ENCODE measurements around the gene KCTD1. TPM values are rescaled to one million over a fixed set of nuclear protein-coding genes. Genes with fewer than 3 reads are reported as not detected.

The KCTD1 gene
- total and polyA plus RNA-seq, 2 experiments from 2014 or later, result 5.4 to 13.8 TPM

GRCh38 chr18:26493021-26493420 lies 55.3 kb downstream of the KCTD1 start:
- no peaks in the 10 kb centered on the region for H3K4me1 ChIP-seq (ENCODE audit: insufficient read depth)
- H3K9me2 ChIP-seq (replicated peaks; ENCODE audit: insufficient read depth), result no peaks in the 10 kb centered on the region
- DNase-seq (ENCODE audit: low spot score), result no peak
- no peaks in the 10 kb centered on the region for H3K27me3 ChIP-seq
- no peaks in the 10 kb centered on the region for H3K79me2 ChIP-seq
- H3K4me3 ChIP-seq, result no peak overlapping the region
- H3K36me3 ChIP-seq (replicated peaks; ENCODE audit: insufficient read depth, low read depth), result no peaks in the 10 kb centered on the region
- H3K4me2 ChIP-seq, result no peak overlapping the region
- H4K20me1 ChIP-seq (ENCODE audit: insufficient read depth, poor library complexity, severe bottlenecking), result no peaks in the 10 kb centered on the region
- 92% methylated on average over 3 of the region's 3 CpGs for WGBS (ENCODE audit: low lambda C conversion rate, missing lambda C conversion rate)
- no peak overlapping the region for H2AFZ ChIP-seq
- no peak overlapping the region for H3K27ac ChIP-seq
- H3K9me3 ChIP-seq (ENCODE audit: low read depth), result no peaks in the 10 kb centered on the region
- no peak for TF ChIP-seq EZH2phosphoT487 (IDR thresholded peaks at IDR 0.05; ENCODE audit: low read depth, severe bottlenecking, unreplicated experiment)
- TF ChIP-seq CTCF (IDR thresholded peaks at IDR 0.05; ENCODE audit: poor library complexity), result no peak
- TF ChIP-seq EZH2 (IDR thresholded peaks at IDR 0.05; ENCODE audit: borderline replicate concordance), result no peak

- TF ChIP-seq EZH2phosphoT487 (IDR thresholded peaks at IDR 0.05; ENCODE audit: low read depth, severe bottlenecking, unreplicated experiment) (no peak), EZH2 (IDR thresholded peaks at IDR 0.05; ENCODE audit: borderline replicate concordance) (no peak), CTCF (IDR thresholded peaks at IDR 0.05; ENCODE audit: poor library complexity) (no peak)
- Histone ChIP-seq H2AFZ (no peak overlapping the region), H3K27me3 (no peaks in the 10 kb centered on the region), H3K36me3 (replicated peaks; ENCODE audit: insufficient read depth, low read depth) (no peaks in the 10 kb centered on the region), H3K9me3 (ENCODE audit: low read depth) (no peaks in the 10 kb centered on the region), H3K4me2 (no peak overlapping the region), H3K4me3 (no peak overlapping the region), H3K27ac (no peak overlapping the region), H4K20me1 (ENCODE audit: insufficient read depth, poor library complexity, severe bottlenecking) (no peaks in the 10 kb centered on the region), H3K9me2 (replicated peaks; ENCODE audit: insufficient read depth) (no peaks in the 10 kb centered on the region), H3K79me2 (no peaks in the 10 kb centered on the region), H3K4me1 (ENCODE audit: insufficient read depth) (no peaks in the 10 kb centered on the region)
- WGBS (ENCODE audit: low lambda C conversion rate, missing lambda C conversion rate), result 92% methylated on average over 6 of the region's 6 CpGs
- DNase-seq (ENCODE audit: low spot score), result no peak
These were observed 57.0 kb downstream of the KCTD1 start for GRCh38 chr18:26491194-26491816.

GRCh38 chr18:26489881-26490280 lies 58.5 kb downstream of the KCTD1 start:
- DNase-seq (ENCODE audit: low spot score), result no peak
- Histone ChIP-seq H3K79me2 (no peaks in the 10 kb centered on the region), H3K9me3 (ENCODE audit: low read depth) (no peaks in the 10 kb centered on the region), H2AFZ (no peak overlapping the region), H3K9me2 (replicated peaks; ENCODE audit: insufficient read depth) (no peaks in the 10 kb centered on the region), H3K27ac (no peak overlapping the region), H3K27me3 (no peaks in the 10 kb centered on the region), H3K4me2 (no peak overlapping the region), H3K36me3 (replicated peaks; ENCODE audit: insufficient read depth, low read depth) (no peaks in the 10 kb centered on the region), H3K4me3 (no peak overlapping the region), H3K4me1 (ENCODE audit: insufficient read depth) (no peaks in the 10 kb centered on the region), H4K20me1 (ENCODE audit: insufficient read depth, poor library complexity, severe bottlenecking) (no peaks in the 10 kb centered on the region)
- WGBS (ENCODE audit: low lambda C conversion rate, missing lambda C conversion rate), result 96% methylated on average over 7 of the region's 7 CpGs
- TF ChIP-seq EZH2 (IDR thresholded peaks at IDR 0.05; ENCODE audit: borderline replicate concordance) (no peak), EZH2phosphoT487 (IDR thresholded peaks at IDR 0.05; ENCODE audit: low read depth, severe bottlenecking, unreplicated experiment) (no peak), CTCF (IDR thresholded peaks at IDR 0.05; ENCODE audit: poor library complexity) (no peak)
